OCI-LY7 (cell line): Measurements from ENCODE around the gene SLX4IP. TPM values are rescaled to one million over a fixed set of nuclear protein-coding genes. Genes with fewer than 3 reads are reported as not detected.

Experiments
- BruUV-seq: library from RNA; stranded (reverse); fragments of 400-500 nt; replicated peaks from 2 replicates; lab custom pipeline; 2021; lab: Mats Ljungman, UMichigan
- CTCF ChIA-PET: fragments of 300-600 bp; sonication (Branson Sonifier 250); formaldehyde crosslinking; loops from one replicate; lab custom pipeline; 2022; ENCODE audit warnings: antibody characterized with exemption; ENCODE audit not compliant: unreplicated experiment; lab: Charles Lee
- POLR2A ChIA-PET: fragments of 300-600 bp; sonication (Branson Sonifier 250); formaldehyde crosslinking; loops from one replicate; lab custom pipeline; 2022; ENCODE audit warnings: antibody characterized with exemption; lab: Charles Lee
- DNase-seq: peaks from one replicate; pipeline ENCODE4 v3.0.0-alpha.2; 2015; ENCODE audit warnings: low spot score
- H2AFZ ChIP-seq: fragments of 200-600 bp; sonication (generic), shearing (Covaris generic); 2 replicates; pipeline ENCODE4 v1.6.1; 2014; ENCODE audit warnings: mild to moderate bottlenecking, antibody characterized with exemption, low read length, moderate library complexity
- H3K27ac ChIP-seq: fragments of 200-600 bp; sonication (generic); 2 replicates; pipeline ENCODE4 v1.5.1; 2014; ENCODE audit warnings: mixed run types, low read depth, mild to moderate bottlenecking, moderate library complexity, low read length, inconsistent platforms; ENCODE audit not compliant: poor library complexity, severe bottlenecking
- H3K36me3 ChIP-seq: fragments of 200-600 bp; sonication (generic); 2 replicates; pipeline ENCODE4 v1.6.1; 2014; ENCODE audit warnings: mild to moderate bottlenecking, antibody characterized with exemption, low read length, moderate library complexity, mixed read lengths; ENCODE audit not compliant: insufficient read depth
- H3K4me1 ChIP-seq: fragments of 200-600 bp; sonication (generic); 2 replicates; pipeline ENCODE4 v1.5.1; 2014; ENCODE audit warnings: mild to moderate bottlenecking, low read length; ENCODE audit not compliant: insufficient read depth, poor library complexity, severe bottlenecking
- H3K4me2 ChIP-seq: fragments of 200-600 bp; sonication (generic); 2 replicates; pipeline ENCODE4 v1.6.1; 2014; ENCODE audit warnings: mild to moderate bottlenecking, low read length
- H3K4me3 ChIP-seq: fragments of 200-600 bp; sonication (generic); 2 replicates; pipeline ENCODE4 v1.5.1; 2014; ENCODE audit warnings: mild to moderate bottlenecking, low read depth, low read length; ENCODE audit not compliant: poor library complexity, severe bottlenecking
- H3K79me2 ChIP-seq: fragments of 200-600 bp; sonication (generic); 2 replicates; pipeline ENCODE4 v1.6.1; 2016; ENCODE audit warnings: low read depth, mild to moderate bottlenecking, low read length, moderate library complexity, mixed read lengths; ENCODE audit not compliant: insufficient read depth
- H3K9me2 ChIP-seq: fragments of 200-600 bp; sonication (generic); 2 replicates; pipeline ENCODE4 v1.6.1; 2016; ENCODE audit warnings: mild to moderate bottlenecking, low read length, mixed read lengths; ENCODE audit not compliant: insufficient read depth
- H3K9me3 ChIP-seq: fragments of 200-600 bp; sonication (generic); 2 replicates; pipeline ENCODE4 v1.6.1; 2014; ENCODE audit warnings: mild to moderate bottlenecking, mixed run types, low read length, mixed read lengths
- H4K20me1 ChIP-seq: fragments of 200-600 bp; sonication (generic); 2 replicates; pipeline ENCODE4 v1.6.1; 2014; ENCODE audit warnings: mild to moderate bottlenecking, antibody characterized with exemption, low read length, moderate library complexity, mixed read lengths; ENCODE audit not compliant: insufficient read depth
- CTCF ChIP-seq: fragments of 200-600 bp; sonication (generic); conservative IDR thresholded peaks from 2 replicates; pipeline ENCODE4 v1.5.1; 2014; ENCODE audit warnings: mild to moderate bottlenecking, antibody characterized with exemption, low read length, moderate library complexity, mixed read lengths
- EZH2phosphoT487 ChIP-seq: fragments of 200-600 bp; sonication (generic); IDR thresholded peaks from 2 replicates; pipeline ENCODE4 v1.6.1; 2018; ENCODE audit warnings: low read depth, borderline replicate concordance, mild to moderate bottlenecking, mixed run types, antibody characterized with exemption, low read length, moderate library complexity, mixed read lengths
- intact Hi-C: fragments of 100-400 bp; cut with micrococcal nuclease; formaldehyde crosslinking; loops from one replicate; pipeline ENCODE4 v1.10.0; 2022; ENCODE audit not compliant: unreplicated experiment
- total RNA-seq, 2 experiments: library from RNA; depleted of rRNA in 1 of 2; stranded (reverse); fragments of >200 nt in 1 of 2; shearing (Covaris generic) in 1 of 2; gene quantifications; 2 replicates each; pipeline ENCODE4 v1.2.3, GENCODE V29; 2014 to 2022

SLX4IP gene
- total RNA-seq, 2 experiments from 2014 or later: 4.1 to 9.2 TPM

- Histone ChIP-seq H3K36me3 (no peaks in the 10 kb centered on the region), H3K79me2 (no peaks in the 10 kb centered on the region), H3K9me3 (no peaks in the 10 kb centered on the region), H4K20me1 (no peaks in the 10 kb centered on the region), H3K4me2 (no peak overlapping the region), H3K27ac (no peak overlapping the region), H3K4me1 (no peaks in the 10 kb centered on the region), H2AFZ (no peak overlapping the region), H3K4me3 (no peak overlapping the region), H3K9me2 (no peaks in the 10 kb centered on the region)
- ChIA-PET CTCF (no interaction called here), POLR2A (interaction anchor here (0.7 kb wide), 1 partner anchor 18 kb away, joined by 3 read pairs; no protein-coding TSS in a partner anchor)
- DNase-seq: no peak
- no TSS peak for BruUV-seq
- TF ChIP-seq CTCF: no peak
- no peak for TF ChIP-seq EZH2phosphoT487
- intact Hi-C loops: no loop called here
These were observed 159.3 kb downstream of the SLX4IP start for GRCh38 chr20:10594296-10594868.

GRCh38 chr20:10595266-10595665 lies 160.2 kb downstream of the SLX4IP start:
- ChIA-PET POLR2A (no interaction called here), CTCF (no interaction called here)
- no peak overlapping the region for H3K4me3 ChIP-seq
- intact Hi-C loops: no loop called here
- no TSS peak for BruUV-seq
- H3K36me3 ChIP-seq: no peaks in the 10 kb centered on the region
- no peaks in the 10 kb centered on the region for H3K4me1 ChIP-seq
- no peak overlapping the region for H3K4me2 ChIP-seq
- H3K27ac ChIP-seq: no peak overlapping the region
- DNase-seq: no peak
- no peak for TF ChIP-seq EZH2phosphoT487
- no peak for TF ChIP-seq CTCF
- H3K9me2 ChIP-seq: no peaks in the 10 kb centered on the region
- no peaks in the 10 kb centered on the region for H4K20me1 ChIP-seq
- H2AFZ ChIP-seq: no peak overlapping the region
- H3K79me2 ChIP-seq: no peaks in the 10 kb centered on the region
- no peaks in the 10 kb centered on the region for H3K9me3 ChIP-seq

- DNase-seq: no peak
- no peak overlapping the region for H3K27ac ChIP-seq
- intact Hi-C loops: no loop called here
- H3K4me2 ChIP-seq: no peak overlapping the region
- no peak for TF ChIP-seq EZH2phosphoT487
- no peak for TF ChIP-seq CTCF
- H3K9me3 ChIP-seq: no peaks in the 10 kb centered on the region
- no peak overlapping the region for H2AFZ ChIP-seq
- ChIA-PET POLR2A (no interaction called here), CTCF (no interaction called here)
- no peaks in the 10 kb centered on the region for H3K4me1 ChIP-seq
- no peaks in the 10 kb centered on the region for H3K79me2 ChIP-seq
- no peak overlapping the region for H3K4me3 ChIP-seq
- no peaks in the 10 kb centered on the region for H3K9me2 ChIP-seq
- H4K20me1 ChIP-seq: no peaks in the 10 kb centered on the region
- no TSS peak for BruUV-seq
- no peaks in the 10 kb centered on the region for H3K36me3 ChIP-seq
These were observed 160.9 kb downstream of the SLX4IP start for GRCh38 chr20:10595985-10596384.
